ENCODE data around the gene IFNA4.

- TF ChIP-seq CTCF (tag by site-specific recombination; IDR thresholded peaks at IDR 0.05) (no peak), ZBTB1 (tag by site-specific recombination; IDR thresholded peaks at IDR 0.05) (no peak), ZFP41 (tag by site-specific recombination; IDR thresholded peaks at IDR 0.05; ENCODE audit: borderline replicate concordance) (no peak), GLI2 (tag by site-specific recombination; IDR thresholded peaks at IDR 0.05; ENCODE audit: borderline replicate concordance, low read depth) (no peak), OSR2 (tag by site-specific recombination; IDR thresholded peaks at IDR 0.05) (no peak), INSM2 (tag by site-specific recombination; IDR thresholded peaks at IDR 0.05) (no peak), ELK4 (IDR thresholded peaks at IDR 0.05; ENCODE audit: borderline replicate concordance, low read depth, low read length) (no peak), ZNF623 (tag by site-specific recombination; IDR thresholded peaks at IDR 0.05) (no peak), ZNF433 (tag by site-specific recombination; IDR thresholded peaks at IDR 0.05; ENCODE audit: low read depth) (no peak), HOXA7 (CRISPR knock-in tag; IDR thresholded peaks at IDR 0.05; ENCODE audit: borderline replicate concordance) (no peak)
Observed at GRCh38 chr9:21233258-21233657, 45.9 kb upstream of the IFNA4 start.

All from HEK293 (cell line).